Peyer's patch (tissue), 4 donors: ENCODE results near the gene BARD1.

Experiments used
- CTCF ChIP-seq, 6 experiments: fragments of 450-650 bp in 4 of 6; fragments of 200-600 bp in 2 of 6; sonication (generic) in 1 of 6; IDR thresholded peaks; one replicate each; pipeline ENCODE4 v1.5.1; 2017 to 2019; ENCODE audit warnings: antibody characterized with exemption in 6 of 6, mild to moderate bottlenecking in 3 of 6, moderate library complexity in 1 of 6
- POLR2A ChIP-seq, 2 donors: fragments of 450-650 bp; IDR thresholded peaks; one replicate each; pipeline ENCODE4 v1.5.1; 2017; ENCODE audit warnings: antibody characterized with exemption in 2 of 2, mild to moderate bottlenecking in 2 of 2, moderate library complexity in 2 of 2

- TF ChIP-seq CTCF (IDR thresholded peaks at IDR 0.05) = no peak
- no peak for TF ChIP-seq POLR2A (IDR thresholded peaks at IDR 0.05)
Observed at GRCh38 chr2:214810671-214811070, 1.2 kb upstream of the BARD1 start.
